ENCODE results near the gene DNAJA3.
"Not testable (repeated sequence)": the region's sequence is repeated elsewhere in the genome, so short reads cannot be mapped to it uniquely, and the experiment has no call there.

DNAJA3 gene

DNA sequence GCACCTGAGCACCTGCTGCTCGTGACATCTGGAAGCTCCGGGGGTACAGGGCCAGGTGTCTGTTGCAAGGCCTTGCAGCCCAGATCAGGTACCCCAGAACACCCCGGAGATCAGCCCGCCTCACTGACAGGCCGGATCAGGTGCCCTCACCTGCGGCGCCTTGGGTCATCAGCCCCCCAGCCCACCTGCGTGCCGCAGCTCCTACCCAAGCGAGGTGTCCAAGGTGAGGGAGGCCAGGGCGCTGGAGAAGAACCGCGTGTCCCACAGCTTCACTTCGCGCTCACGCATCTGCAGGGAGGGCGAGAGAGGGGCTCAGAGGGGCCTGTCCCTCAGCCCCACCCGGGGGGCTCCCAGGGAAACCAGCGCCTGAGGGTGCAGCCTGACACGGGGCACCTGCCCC is 37.9 kb upstream of the DNAJA3 start:
- no peak for DNase-seq

GRCh38 chr16:4388271-4389021 is 37.2 kb upstream of the DNAJA3 start:
- no peak for DNase-seq

GRCh38 chr16:4389051-4389955 is 36.4 kb upstream of the DNAJA3 start:
- no peak for DNase-seq

DNA sequence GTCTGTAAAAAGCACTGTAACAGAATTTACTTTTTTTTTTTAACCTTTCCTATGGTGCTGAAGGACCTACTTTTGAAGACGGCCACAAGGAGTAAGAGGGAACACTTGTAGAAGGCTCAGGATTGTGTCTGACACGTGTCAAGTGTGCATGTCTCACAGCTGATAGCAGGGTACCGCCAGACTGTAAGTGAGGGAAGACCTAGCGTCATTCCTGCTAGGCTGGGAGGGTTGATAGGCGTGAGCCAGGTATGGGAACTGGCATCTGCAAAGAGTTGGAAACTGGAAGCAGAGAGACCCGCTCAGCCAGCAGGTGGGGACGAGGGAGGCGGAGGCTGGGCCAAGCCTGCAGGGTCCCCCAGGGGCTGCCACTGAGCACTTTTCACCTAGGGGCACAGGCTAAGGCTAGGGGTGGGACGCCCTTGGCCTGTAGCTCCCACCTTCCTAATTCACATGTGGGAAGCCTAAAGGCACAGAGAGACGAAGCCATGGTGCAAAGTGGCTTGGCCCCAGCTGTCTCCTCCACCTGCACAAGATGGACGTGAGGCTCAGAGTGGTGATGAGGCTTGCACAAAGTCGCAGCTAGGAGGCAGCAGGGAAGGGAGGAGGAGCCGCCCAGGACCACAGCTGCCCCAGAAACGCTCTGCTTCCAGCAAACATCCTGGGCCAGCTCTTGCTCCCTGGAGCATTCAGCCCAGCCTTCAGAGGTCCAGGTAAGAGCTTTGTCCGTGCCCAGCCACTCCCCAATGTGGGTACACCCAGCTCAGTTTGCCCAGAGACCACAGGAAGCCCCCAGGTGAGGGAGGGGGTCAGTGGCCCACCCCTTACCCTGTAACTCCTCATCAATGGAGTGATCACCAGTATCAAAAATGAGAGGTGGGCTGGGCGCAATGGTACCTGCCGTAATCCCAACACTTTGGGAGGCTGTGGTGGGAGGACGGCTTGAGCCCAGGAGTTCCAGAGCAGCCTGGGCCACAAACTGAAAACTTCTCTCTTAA is 35.1 kb upstream of the DNAJA3 start:
- no peak for DNase-seq

GRCh38 chr16:4391631-4392381 is 33.9 kb upstream of the DNAJA3 start:
- no peak for DNase-seq

DNA sequence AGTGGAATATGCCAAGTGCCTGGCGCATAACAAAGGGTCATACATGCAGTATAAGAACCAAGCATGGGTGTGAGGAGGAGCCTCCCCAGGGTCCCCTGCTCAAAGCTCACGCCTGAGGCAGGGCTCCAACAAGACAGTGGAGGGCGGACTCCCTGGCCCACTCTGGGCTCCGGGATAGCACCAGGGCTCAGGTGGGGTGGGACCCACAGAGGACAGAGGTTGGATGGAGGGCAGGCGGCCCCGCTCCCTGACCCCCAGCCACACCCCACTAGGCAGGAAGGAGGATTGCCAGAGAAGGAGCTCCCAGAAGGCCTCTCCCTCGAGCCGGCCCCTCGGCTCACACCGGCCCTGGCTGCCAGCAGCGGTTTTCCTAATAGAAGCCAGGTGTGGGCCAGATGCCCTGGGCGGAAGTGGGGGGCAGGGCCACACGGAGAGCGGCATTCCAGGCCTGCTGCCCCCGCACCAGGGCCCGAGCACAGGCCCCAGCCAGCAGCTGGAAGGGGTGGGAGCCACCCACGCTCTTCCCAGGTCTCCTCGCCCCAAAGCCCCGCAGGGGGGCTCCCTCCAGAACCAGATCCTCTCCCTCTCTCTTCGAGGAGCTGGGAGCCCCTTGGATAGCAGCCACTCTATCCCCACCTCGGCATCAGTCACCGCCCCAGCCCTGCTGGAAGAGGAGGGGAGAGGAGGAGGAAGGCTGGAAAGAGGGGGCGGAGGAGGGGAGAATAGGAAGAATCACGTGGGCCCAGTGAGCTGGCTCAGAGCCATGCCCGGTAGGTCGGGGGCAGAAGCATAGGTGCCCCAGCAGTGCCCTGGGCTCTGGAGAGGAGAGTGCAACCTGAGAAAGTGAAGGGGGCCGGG is 33.1 kb upstream of the DNAJA3 start:
- no peak for DNase-seq

DNA sequence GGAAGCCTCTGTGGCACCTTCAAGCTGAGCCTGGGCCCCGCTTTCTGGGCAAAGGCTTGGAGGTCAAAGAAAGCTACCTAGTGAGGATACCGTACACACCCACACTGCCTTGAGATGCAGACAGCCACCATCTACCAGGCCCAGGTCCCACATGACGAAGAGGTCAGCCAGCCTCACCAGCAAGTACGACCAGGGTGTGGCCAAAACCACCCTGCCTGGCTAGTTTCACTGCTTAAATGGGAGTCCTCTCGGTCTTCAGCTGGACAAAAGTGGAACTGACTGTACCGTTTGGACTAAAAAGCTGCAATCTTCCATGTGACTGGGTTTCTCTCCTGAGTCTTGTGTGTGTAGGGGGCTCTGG is 32.4 kb upstream of the DNAJA3 start:
- no peak for DNase-seq

- DNase-seq, result not testable (repeated sequence)
Observed at GRCh38 chr16:4393850-4394249, 31.8 kb upstream of the DNAJA3 start.

- no peak for DNase-seq
Observed at GRCh38 chr16:4395055-4395726, 30.5 kb upstream of the DNAJA3 start.

DNA sequence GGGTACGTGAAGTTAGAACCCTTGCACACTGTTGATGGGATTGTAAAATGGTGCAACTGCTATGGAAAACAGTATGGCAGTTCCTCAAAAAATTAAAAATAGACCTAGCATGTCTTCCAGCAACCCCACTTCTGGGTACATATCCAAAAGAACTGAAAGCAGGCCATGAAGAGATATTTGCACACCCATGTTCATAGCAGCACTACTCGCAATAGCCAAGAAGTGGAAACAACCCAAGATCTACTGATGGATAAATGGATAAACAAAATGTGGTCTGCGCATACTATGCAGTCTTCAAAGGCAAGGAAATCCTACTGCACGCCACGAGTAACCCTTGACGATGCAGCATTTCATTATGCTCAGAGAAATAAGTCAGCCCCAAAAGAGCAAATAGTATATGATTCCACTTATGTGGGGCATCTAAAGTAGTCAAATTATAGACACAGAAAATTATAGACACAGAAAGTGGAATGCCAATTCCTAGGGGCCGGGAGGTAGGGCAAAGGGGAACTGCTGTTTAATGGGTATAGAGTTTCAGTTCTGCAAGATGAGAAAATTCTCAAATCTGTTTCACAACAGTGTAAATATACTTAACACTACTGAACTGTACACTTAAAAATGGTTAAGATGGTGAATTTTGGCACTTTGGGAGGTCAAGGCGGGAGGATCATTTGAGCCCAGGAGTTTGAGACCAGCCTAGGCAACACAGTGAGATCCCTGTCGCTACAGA is 26.5 kb upstream of the DNAJA3 start:
- no peak for DNase-seq

GRCh38 chr16:4401094-4401501 is 24.6 kb upstream of the DNAJA3 start:
- DNase-seq, result no peak

DNA sequence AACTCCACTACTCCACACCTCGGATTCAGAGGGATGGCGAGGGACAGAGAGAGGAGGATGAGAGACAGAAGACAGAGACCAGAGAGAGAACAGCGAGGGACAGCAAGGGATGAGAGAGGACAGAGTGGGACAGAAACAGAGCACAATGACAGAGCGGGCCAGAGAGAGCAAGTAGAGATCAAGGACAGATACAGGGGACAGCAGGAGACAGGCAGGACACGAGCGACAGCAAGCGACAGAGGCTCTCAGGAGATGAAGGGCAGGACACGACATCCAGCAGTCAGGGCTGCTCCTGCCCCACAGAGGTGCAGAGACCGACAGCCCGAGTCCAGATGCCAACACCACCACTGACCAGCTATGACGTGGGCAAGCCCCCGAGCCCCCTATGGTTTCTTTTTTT is 24.2 kb upstream of the DNAJA3 start:
- no peak for DNase-seq

- DNase-seq, result no peak
Observed at GRCh38 chr16:4402439-4403132, 23.1 kb upstream of the DNAJA3 start.

- DNase-seq, result no peak
Observed at GRCh38 chr16:4403133-4403949, 22.3 kb upstream of the DNAJA3 start.

DNA sequence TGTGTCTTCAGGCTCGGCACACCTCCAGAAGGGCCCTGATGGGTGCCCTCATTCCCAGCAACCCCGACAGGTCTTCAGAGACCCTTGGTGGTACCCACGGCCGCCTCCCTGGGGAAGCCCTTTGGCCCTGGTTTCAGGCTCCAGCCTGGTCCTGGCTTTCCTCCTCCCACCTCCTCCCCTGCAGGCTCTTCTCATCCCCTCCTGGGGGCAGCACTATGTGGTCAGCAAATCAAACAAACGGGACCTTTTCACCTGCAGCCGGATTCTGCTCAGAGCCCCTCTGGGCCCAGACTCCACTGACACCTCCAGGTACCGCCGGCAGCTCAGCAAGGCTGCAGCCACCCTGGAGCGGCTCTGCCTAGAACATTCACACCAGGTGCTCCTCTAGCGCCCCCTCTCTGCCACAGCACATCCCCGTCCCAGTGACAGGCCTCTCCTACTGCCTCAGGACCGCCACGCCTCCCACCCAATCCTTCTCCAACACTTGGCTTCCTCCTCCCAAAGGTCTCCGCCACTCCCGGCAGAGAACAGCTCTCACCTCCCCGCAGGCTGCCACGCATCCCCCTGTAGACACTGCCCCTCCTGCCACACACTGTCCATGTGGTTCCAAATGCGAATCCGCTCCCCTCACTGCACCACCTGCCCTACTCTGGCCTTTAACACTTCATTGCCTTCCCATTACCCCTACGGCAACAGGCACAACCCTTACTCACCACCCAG is 21.3 kb upstream of the DNAJA3 start:
- DNase-seq, result no peak

GRCh38 chr16:4404967-4405696 is 20.5 kb upstream of the DNAJA3 start:
- no peak for DNase-seq
